GM15510 (cell line): ENCODE measurements around the gene MFSD12.

ENCODE experiments used
- POLR2A ChIP-seq: IDR thresholded peaks from 3 replicates; pipeline ENCODE4 v1.6.1; 2011; ENCODE audit warnings: borderline replicate concordance; ENCODE audit not compliant: insufficient read length; ENCODE audit errors: extremely low read depth

The MFSD12 gene

GRCh38 chr19:3573162-3573857 lies 15.9 kb upstream of the MFSD12 start:
- peak; percentile 4 for TF ChIP-seq POLR2A

DNA sequence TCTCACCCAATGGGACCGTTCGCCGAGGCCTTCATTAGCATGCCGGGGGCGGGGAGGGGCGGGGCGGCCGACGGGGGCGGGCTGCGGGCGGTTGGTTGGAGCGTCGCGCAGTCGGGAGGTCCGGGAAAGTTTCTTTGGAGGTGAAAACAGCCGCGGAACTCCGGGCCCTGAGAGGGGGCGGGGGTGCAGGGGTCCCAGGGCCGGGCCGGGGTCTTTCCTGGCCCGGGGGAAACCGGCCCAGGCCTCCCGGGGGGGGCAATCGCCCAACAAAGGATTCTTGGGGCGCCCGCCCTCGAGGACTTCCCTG lies 15.4 kb upstream of the MFSD12 start, which contains the start of gene HMG20B:
TSS of gene HMG20B (plus strand) at position 90 of the 307 bp plus-strand sequence. CDS start 366 bp downstream, outside the sequence.
- peak; percentile 16 for TF ChIP-seq POLR2A

DNA sequence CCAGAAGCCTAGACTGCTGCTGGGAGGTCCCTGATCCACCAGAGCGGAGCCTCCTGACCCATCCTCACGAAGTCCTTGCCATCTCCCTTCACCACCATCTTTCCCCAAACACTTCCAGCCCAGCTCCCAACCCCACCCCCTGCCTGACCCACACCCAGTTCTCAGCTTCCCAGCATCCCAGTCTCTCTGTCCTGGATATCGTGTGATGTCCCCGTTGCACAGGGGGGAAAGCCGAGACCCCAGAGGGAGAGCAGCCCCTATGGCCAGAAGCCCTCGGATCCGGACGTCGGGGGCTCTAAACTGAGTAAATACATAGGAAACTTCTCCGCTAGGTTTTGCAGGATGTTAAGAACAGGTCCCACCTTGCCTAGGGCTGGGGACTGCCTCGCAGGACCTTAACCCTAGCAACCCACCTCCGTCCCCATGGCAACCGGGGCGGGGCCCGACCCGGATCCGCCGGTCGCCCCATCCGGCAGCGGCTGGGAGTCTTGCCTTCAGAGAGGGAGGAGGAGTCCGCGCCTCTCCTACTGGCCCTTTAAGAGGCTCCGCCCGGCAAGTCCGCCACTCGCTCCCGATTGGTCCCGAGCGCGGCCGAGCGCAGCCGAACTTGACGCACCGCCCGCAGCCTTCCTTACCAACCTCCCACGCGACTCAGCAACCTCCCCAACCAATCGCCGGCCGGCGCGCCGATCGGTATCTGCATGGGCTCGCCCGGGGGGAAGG lies 14.9 kb upstream of the MFSD12 start:
- no peak for TF ChIP-seq POLR2A

- no peak for TF ChIP-seq POLR2A
Observed at GRCh38 chr19:3570606-3571011, 13.2 kb upstream of the MFSD12 start.

- no peak for TF ChIP-seq POLR2A
Observed at GRCh38 chr19:3565139-3565538, 7.8 kb upstream of the MFSD12 start.

DNA sequence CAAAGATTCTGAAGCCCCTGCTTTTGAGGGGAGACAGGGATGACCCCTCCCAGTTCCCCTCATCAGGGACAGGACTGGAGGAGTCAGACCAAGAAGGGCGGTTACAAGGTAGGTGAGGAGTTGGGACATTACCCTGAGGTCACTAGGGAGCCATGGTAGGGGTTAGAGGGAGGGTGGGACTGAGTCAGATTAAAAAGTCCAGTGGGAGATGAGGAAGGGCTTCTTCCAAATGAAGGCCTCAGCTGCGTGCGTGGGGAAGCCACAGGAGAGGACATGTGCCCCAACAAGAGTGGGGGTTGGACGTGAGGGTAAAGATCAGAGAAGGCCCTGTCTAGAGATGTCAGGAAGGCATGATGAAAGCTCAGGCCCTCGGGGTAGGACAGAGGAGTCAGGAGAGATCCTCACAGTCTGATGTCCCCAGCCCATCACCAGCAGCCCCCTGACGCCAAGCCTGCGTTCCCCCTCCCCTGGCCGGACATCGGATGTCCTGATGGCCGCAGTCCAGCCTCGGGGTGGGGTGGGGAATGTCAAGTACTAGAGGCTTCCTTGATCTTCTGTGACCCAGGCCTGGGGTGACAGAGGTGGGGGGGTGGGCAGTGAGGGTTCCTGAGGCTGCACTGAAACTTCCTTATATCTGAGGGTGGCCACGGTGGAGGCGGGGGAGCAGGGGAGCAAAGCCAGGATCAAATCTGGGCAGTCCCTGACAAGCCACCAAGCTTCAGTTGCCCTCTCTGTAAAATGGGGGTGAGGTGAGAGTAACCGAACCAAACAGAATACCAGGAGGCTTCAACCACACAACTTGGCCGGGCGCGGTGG lies 6.5 kb upstream of the MFSD12 start:
- no peak for TF ChIP-seq POLR2A

- TF ChIP-seq POLR2A, result no peak
Observed at GRCh38 chr19:3556978-3557460, 367 bp downstream of the MFSD12 start.

DNA sequence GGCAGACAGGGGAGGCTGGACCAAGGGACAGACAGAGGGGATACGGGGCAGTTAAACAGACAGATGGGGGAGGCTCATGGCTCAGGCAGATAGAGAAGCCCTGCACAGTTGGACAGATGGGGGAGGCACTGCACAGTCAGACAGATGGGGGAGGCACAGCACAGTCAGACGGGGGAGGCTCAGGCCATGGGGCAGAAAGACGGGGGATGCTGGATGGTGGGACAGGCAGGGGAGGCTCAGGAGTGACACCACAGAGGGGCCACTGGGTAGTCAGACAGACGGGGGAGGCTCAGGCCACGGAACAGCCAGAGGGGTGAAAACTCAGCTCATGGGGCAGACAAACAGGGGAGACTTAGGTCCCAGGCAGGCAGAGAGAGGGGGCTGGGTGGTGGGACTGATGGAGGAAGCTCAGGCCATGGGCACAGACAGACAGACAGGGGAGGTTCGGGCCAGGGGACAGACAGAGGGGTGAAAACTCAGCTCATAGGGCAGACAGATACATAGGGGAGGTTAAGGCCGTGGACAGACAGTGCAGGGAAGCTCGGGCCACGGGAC lies 886 bp downstream of the MFSD12 start:
- TF ChIP-seq POLR2A, result no peak

DNA sequence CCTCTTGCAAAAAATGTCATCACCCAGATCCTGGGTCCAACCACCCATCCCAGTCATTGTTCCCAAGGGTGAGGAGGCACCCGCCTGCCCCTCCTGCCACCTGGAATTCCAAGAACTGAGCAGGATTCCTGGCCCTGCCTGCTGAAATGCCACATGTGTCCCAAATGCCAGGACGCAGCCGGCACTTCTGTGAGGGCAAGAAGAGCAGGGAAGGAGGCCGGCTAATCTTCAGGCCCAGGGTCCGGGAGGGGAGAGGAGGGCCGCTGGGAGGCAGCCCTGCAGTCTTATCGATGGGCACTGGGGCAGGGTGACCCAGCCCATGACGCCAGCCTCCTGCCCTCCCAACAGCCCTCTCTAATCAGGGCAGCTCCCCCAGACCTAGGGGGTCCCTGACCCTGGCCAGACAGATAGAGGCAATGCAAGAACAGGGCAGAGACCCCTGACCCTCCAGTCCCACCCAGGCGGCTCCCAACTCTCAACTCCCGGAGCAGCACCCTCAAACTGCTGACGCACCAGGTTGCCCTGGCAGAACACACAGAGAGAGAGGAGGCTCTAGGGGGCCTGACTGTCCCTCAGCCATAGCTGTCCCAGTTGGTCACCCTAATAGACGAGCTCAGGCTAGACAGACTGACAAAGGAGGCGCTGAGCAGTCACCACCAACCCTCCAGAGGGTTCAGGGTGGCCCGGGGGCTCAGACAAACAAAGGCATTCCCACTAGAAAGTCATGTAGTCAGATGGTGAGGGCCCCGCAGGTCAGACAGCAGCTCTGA lies 1.5 kb downstream of the MFSD12 start:
- TF ChIP-seq POLR2A, result no peak

DNA sequence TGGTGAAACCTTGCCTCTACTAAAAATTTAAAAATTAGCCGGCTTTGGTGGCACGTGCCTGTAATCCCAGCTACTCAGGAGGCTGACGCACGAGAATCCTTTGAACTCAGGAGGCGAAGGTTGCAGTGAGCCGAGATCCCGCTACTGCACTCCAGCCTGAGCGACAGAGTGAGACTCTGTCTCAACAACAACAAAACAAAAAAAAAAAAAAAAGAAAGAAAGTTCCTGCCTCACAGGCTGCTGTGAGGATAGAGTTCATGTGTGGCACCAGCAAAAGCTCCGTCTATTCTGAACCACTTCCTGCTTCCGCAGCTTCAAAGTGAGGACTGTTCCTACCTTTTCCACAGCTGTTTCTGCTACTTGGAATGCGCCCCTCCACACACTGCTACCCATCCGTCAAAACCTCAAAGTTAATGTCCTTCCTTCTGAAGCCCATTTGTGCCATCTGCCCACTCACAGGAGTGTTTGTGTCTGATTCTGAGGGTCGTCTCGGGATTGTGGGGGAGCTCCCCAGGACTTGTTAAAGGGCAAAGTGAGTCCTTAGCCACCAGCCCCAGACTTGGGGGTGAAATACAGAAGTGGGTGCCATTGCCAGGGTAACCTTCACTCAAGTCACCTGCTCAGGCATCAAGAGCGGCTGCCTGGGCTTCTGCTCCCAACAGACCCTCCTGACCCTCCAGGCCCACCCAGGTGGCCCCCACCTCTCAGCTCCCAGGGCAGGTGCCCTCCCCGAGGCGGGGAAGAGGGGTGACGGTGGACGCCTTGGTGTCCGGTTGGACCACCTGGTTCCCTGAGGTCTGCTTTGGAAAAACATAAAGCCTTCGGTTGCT lies 2.9 kb downstream of the MFSD12 start:
- no peak for TF ChIP-seq POLR2A

DNA sequence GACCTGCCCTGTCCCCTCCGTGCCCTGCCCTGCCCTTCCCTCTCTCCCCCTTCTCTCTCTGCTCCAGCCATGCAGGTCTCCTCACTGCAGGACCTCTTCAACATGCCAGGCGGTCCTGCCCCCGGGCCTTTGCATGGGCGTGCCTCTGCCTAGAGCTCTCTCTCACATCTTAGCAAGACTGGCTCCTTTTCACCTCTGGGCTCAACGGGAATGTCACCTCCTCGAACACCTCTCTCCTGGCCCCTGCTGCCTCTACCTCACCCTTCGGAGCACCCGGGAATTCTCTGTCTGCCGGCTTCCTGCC lies 5.6 kb downstream of the MFSD12 start:
- TF ChIP-seq POLR2A, result no peak

- no peak for TF ChIP-seq POLR2A
Observed at GRCh38 chr19:3550947-3551791, 6.2 kb downstream of the MFSD12 start.

GRCh38 chr19:3549816-3550215 lies 7.6 kb downstream of the MFSD12 start:
- TF ChIP-seq POLR2A, result no peak

DNA sequence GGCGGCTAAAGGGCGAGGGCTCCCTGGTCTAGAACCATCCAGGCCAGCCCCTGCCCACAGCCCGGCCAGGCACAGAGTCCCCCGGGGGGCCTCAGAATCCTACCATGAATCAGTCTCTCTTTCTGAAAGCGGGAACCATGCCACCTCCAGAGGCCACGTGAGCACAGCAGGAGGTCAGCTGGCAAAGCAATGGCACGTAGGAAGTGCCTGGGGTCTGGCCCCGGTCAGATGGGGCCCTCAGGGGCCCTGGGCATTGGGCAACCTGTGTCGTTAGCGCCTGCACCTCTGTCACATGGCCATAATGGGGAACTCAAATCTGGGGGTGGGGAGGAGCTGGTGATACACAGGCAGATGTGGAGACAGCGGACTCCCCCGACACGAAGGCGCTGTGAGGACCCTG lies 8.8 kb downstream of the MFSD12 start:
- no peak for TF ChIP-seq POLR2A
